ENCODE results near the gene HSPG2. TPM values are rescaled to one million over a fixed set of nuclear protein-coding genes. Genes with fewer than 3 reads are reported as not detected.

Gene HSPG2
- total and polyA plus RNA-seq, 2 of the 8 experiments (the other 6 are each of a cell fraction or from before 2014, with no cell fraction given): 17.8 to 111 TPM

- TF ChIP-seq CHD7 (IDR thresholded peaks at IDR 0.05; ENCODE audit: insufficient replicate concordance, low read length) (no peak), CBX5 (IDR thresholded peaks at IDR 0.05; ENCODE audit: low read depth, low read length) (no peak), MAFK (IDR thresholded peaks at IDR 0.05; ENCODE audit: low read depth, low read length) (no peak)
Observed at GRCh38 chr1:21779613-21780521, 157.2 kb downstream of the HSPG2 start (continued).
